Fibroblast of the aortic adventitia (primary cell): ENCODE data around the gene KCND2. TPM values are rescaled to one million over a fixed set of nuclear protein-coding genes. Genes with fewer than 3 reads are reported as not detected.

Experiments
- DNase-seq: peaks from one replicate; pipeline ENCODE4 v3.0.0-alpha.2; 2010; ENCODE audit warnings: low read depth
- H3K4me3 ChIP-seq: 2 replicates; pipeline ENCODE4 v1.5.1; 2011; ENCODE audit warnings: low read depth, mild to moderate bottlenecking, control low read depth, low read length, moderate library complexity
- total RNA-seq: library from RNA; depleted of rRNA; stranded (reverse); fragments of >200 nt; gene quantifications from 2 replicates; pipeline ENCODE4 v1.2.3, GENCODE V29; 2012; ENCODE audit warnings: low replicate concordance
- TF ChIP-seq, protein P1 (sequence below): IDR thresholded peaks from 2 replicates; pipeline ENCODE4 v1.5.1; 2011; ENCODE audit warnings: mild to moderate bottlenecking, low read length, control low read depth, inconsistent platforms; ENCODE audit not compliant: insufficient read depth

Gene KCND2
- total RNA-seq, 1 donor = 11.3 TPM

- peak; percentile 11 for DNase-seq
- TF ChIP-seq, protein P1, sequence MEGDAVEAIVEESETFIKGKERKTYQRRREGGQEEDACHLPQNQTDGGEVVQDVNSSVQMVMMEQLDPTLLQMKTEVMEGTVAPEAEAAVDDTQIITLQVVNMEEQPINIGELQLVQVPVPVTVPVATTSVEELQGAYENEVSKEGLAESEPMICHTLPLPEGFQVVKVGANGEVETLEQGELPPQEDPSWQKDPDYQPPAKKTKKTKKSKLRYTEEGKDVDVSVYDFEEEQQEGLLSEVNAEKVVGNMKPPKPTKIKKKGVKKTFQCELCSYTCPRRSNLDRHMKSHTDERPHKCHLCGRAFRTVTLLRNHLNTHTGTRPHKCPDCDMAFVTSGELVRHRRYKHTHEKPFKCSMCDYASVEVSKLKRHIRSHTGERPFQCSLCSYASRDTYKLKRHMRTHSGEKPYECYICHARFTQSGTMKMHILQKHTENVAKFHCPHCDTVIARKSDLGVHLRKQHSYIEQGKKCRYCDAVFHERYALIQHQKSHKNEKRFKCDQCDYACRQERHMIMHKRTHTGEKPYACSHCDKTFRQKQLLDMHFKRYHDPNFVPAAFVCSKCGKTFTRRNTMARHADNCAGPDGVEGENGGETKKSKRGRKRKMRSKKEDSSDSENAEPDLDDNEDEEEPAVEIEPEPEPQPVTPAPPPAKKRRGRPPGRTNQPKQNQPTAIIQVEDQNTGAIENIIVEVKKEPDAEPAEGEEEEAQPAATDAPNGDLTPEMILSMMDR = no peak
Measured at GRCh38 chr7:120732256-120732655, 459.3 kb downstream of the KCND2 start.

DNA sequence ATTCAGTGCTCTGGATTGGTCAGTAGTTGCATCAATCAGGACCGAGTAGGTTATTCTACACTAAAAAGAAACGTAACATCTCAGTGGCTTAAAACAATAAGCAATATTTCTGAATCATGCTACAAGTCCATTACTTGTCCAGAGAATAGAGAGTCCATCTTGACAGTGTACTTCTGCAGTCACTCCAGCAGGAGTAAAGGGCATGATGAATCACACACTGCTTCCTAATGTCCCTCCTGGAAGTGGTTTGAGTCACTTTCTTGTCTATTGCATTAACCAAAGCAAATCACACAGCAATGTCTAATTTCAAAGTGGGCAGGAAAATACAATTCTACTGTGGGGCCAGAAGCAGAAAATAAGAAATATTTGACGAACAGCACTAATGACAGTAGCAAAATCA lies 460.2 kb downstream of the KCND2 start:
- TF ChIP-seq, protein P1 = no peak
- no peak overlapping the region for H3K4me3 ChIP-seq

More at GRCh38 chr7:120732256-120732655, 459.3 kb downstream of the KCND2 start:
- H3K4me3 ChIP-seq = no peak overlapping the region

DNA sequence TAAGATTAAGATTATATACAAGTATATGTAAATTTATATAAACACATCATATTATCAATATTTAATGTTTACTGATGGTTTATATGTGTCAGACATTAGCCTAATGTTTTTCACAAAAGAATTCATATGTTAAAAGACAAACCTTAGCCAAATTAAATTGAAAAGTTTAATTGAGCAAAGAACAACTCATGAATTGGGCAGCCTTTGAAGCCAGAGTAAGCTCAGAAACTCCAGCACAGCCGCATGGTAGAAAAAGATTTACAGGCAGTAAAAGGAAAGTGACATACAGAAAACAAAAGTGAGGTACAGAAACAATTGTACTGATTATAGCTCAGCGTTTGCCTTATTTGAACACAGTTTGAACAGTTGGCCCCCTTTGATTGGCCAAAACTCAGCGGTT lies 460.9 kb downstream of the KCND2 start:
- H3K4me3 ChIP-seq = no peak overlapping the region
- no peak for DNase-seq
- TF ChIP-seq, protein P1 = no peak

More for the DNA sequence above, 460.2 kb downstream of the KCND2 start:
- DNase-seq = peak; percentile 49

- no peak overlapping the region for H3K4me3 ChIP-seq
- peak; percentile 36 for DNase-seq
- TF ChIP-seq, protein P1 = no peak
Measured at GRCh38 chr7:120735791-120736190, 462.8 kb downstream of the KCND2 start.

DNA sequence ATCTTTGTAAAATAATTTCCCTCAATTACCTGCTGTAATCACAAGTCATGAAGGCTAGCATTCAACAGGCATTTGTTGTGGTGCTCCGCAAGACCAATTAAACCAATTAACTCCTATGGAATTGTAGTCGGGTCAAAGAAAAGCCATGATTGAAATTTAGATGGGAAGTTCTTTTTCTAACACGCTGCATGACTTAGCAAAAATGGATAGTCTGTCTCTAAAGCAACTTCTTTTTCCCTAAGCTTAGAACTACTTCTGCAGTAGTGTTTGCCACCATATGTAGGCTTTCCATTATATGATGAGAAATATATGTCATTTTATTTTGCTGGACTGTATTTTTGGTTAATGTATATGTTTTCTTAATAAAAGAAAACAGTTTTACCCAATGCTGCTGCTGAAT lies 465.8 kb downstream of the KCND2 start:
- no peak for DNase-seq
- TF ChIP-seq, protein P1 = no peak

DNA sequence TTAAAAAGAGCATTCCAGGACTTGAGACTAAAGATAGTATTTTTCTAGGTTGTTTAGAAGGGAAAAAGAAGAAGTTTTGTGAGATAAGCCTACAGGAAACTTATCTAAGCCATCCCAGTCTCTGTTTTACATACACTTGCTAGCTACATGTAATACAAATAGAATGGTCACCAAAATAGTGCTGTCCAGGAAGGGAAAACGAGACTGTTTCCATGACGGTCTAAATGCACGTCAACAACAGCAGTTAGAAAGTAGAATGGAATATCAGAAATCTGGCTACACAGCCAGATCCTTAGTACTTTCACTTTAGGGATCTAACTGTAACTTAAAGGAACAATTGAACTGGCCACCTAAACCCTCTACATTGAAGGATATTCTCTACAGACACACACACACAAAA lies 467.4 kb downstream of the KCND2 start:
- DNase-seq = peak; percentile 53
- TF ChIP-seq, protein P1 = no peak
- H3K4me3 ChIP-seq = peak overlapping the region; percentile 11

More for the DNA sequence above, 465.8 kb downstream of the KCND2 start:
- H3K4me3 ChIP-seq = no peak overlapping the region
